Suprapubic skin (tissue), 4 donors: ENCODE measurements around the gene EIF4G2. TPM values are rescaled to one million over a fixed set of nuclear protein-coding genes. Genes with fewer than 3 reads are reported as not detected.
"Not testable (repeated sequence)": the region's sequence is repeated elsewhere in the genome, so short reads cannot be mapped to it uniquely, and the experiment has no call there.

Experiments
- DNase-seq, 2 donors: peaks; one replicate each; pipeline ENCODE4 v3.0.0-alpha.2; 2019; ENCODE audit warnings: low spot score in 2 of 2
- H3K27ac ChIP-seq: fragments of 200-600 bp; sonication (generic); one replicate; pipeline ENCODE4 v1.5.1; 2019
- H3K27me3 ChIP-seq: fragments of 200-600 bp; sonication (generic); one replicate; pipeline ENCODE4 v1.5.1; 2019
- H3K36me3 ChIP-seq: fragments of 200-600 bp; sonication (generic); one replicate; pipeline ENCODE4 v1.5.1; 2019
- H3K4me1 ChIP-seq: fragments of 200-600 bp; sonication (generic); one replicate; pipeline ENCODE4 v1.5.1; 2019
- H3K4me3 ChIP-seq: fragments of 200-600 bp; sonication (generic); one replicate; pipeline ENCODE4 v1.5.1; 2019; ENCODE audit warnings: mild to moderate bottlenecking
- H3K9me3 ChIP-seq: fragments of 200-600 bp; sonication (generic); one replicate; pipeline ENCODE4 v1.5.1; 2019
- EP300 ChIP-seq: sonication (generic); formaldehyde crosslinking; IDR thresholded peaks from one replicate; pipeline ENCODE4 v1.6.1; 2017; ENCODE audit warnings: antibody characterized with exemption
- POLR2A ChIP-seq, 2 donors: fragments of 450-650 bp; IDR thresholded peaks; one replicate each; pipeline ENCODE4 v1.6.1; 2017; ENCODE audit warnings: antibody characterized with exemption in 2 of 2, mild to moderate bottlenecking in 2 of 2, moderate library complexity in 2 of 2
- POLR2AphosphoS5 ChIP-seq, 3 donors: sonication (generic); formaldehyde crosslinking; IDR thresholded peaks; one replicate each; pipeline ENCODE4 v1.6.1; 2017; ENCODE audit warnings: antibody characterized with exemption in 3 of 3
- WGBS: methylation state at CpG from one replicate; pipeline ENCODE4 v1.1.5; 2018; 5-methylcytosine and 5-hydroxymethylcytosine counted together
- total RNA-seq, 4 donors: library from RNA; depleted of rRNA; stranded (reverse); fragments of >200 nt; gene quantifications; one replicate each; pipeline ENCODE4 v1.1.0, GENCODE V29; 2016
- TF ChIP-seq, protein P1 (sequence below), 2 donors: fragments of 200-600 bp in 1 of 2; fragments of 450-650 bp in 1 of 2; sonication (generic) in 1 of 2; IDR thresholded peaks; one replicate each; pipeline ENCODE4 v1.5.1; 2016 to 2019; ENCODE audit warnings: antibody characterized with exemption in 2 of 2, mild to moderate bottlenecking in 1 of 2, moderate library complexity in 1 of 2

Gene EIF4G2
- total RNA-seq, 4 donors from 2014 or later = 439 to 593 (median 477) TPM

DNA sequence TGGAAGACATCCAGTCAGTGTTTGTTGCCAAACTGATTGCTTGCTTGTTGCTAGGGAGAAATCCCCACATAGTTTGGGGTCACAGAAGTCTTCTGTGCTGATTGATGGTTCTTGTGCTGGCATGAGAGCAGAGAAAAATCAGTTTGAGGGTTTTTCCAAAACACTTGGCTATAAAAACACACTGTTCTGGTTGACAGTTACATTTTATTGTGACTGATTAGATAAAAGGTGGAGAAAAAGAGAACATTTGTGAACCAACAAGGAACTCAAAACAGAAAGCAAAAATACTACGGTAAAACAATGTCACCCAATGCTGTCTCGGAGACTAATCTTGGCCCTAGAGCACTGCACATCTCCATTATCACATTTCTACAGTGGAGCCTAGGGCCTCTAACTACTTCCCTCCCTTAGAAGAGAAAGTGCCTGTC, 14.4 kb upstream of the EIF4G2 start:
- no peak for DNase-seq
- TF ChIP-seq, protein P1, sequence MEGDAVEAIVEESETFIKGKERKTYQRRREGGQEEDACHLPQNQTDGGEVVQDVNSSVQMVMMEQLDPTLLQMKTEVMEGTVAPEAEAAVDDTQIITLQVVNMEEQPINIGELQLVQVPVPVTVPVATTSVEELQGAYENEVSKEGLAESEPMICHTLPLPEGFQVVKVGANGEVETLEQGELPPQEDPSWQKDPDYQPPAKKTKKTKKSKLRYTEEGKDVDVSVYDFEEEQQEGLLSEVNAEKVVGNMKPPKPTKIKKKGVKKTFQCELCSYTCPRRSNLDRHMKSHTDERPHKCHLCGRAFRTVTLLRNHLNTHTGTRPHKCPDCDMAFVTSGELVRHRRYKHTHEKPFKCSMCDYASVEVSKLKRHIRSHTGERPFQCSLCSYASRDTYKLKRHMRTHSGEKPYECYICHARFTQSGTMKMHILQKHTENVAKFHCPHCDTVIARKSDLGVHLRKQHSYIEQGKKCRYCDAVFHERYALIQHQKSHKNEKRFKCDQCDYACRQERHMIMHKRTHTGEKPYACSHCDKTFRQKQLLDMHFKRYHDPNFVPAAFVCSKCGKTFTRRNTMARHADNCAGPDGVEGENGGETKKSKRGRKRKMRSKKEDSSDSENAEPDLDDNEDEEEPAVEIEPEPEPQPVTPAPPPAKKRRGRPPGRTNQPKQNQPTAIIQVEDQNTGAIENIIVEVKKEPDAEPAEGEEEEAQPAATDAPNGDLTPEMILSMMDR (IDR thresholded peaks at IDR 0.05) = no peak
- TF ChIP-seq POLR2AphosphoS5 (IDR thresholded peaks at IDR 0.05) (no peak), POLR2A (IDR thresholded peaks at IDR 0.05) (no peak), EP300 (no peak)
- H3K36me3 ChIP-seq = no peaks in the 10 kb centered on the region
- H3K27ac ChIP-seq = no peak overlapping the region
- no peaks in the 10 kb centered on the region for H3K4me1 ChIP-seq
- no peak overlapping the region for H3K4me3 ChIP-seq
- H3K27me3 ChIP-seq = no peaks in the 10 kb centered on the region
- WGBS = 47% methylated on average over 2 of the region's 2 CpGs
- H3K9me3 ChIP-seq = no peaks in the 10 kb centered on the region

GRCh38 chr11:10822491-10822890, 13.8 kb upstream of the EIF4G2 start:
- 98% methylated on average over 3 of the region's 3 CpGs for WGBS
- not testable (repeated sequence) for H3K27me3 ChIP-seq, H3K9me3 ChIP-seq, H3K27ac ChIP-seq, H3K4me3 ChIP-seq, DNase-seq, H3K36me3 ChIP-seq, H3K4me1 ChIP-seq

- TF ChIP-seq EP300 = no peak
- TF ChIP-seq, protein P1 (IDR thresholded peaks at IDR 0.05) = no peak
- no peak for TF ChIP-seq POLR2A (IDR thresholded peaks at IDR 0.05)
- TF ChIP-seq POLR2AphosphoS5 (IDR thresholded peaks at IDR 0.05) = no peak
- Histone ChIP-seq H3K27ac (no peak overlapping the region), H3K36me3 (no peaks in the 10 kb centered on the region), H3K27me3 (no peaks in the 10 kb centered on the region), H3K9me3 (no peaks in the 10 kb centered on the region), H3K4me1 (no peaks in the 10 kb centered on the region), H3K4me3 (no peak overlapping the region)
- WGBS = 97% methylated on average over 1 of the region's 1 CpG
- no peak for DNase-seq
Observed at GRCh38 chr11:10818594-10818993, 9.9 kb upstream of the EIF4G2 start.

GRCh38 chr11:10813945-10814344, 5.2 kb upstream of the EIF4G2 start:
- Histone ChIP-seq H3K4me3 (no peak overlapping the region), H3K27ac (no peak overlapping the region), H3K27me3 (no peaks in the 10 kb centered on the region), H3K36me3 (no peaks in the 10 kb centered on the region), H3K4me1 (peaks cover 12% of the 10 kb centered on the region), H3K9me3 (no peaks in the 10 kb centered on the region)
- no peak for DNase-seq
- TF ChIP-seq EP300 (no peak), POLR2A (IDR thresholded peaks at IDR 0.05) (no peak), POLR2AphosphoS5 (IDR thresholded peaks at IDR 0.05) (no peak)
- TF ChIP-seq, protein P1 (IDR thresholded peaks at IDR 0.05) = no peak

- 2% methylated on average over 29 of the region's 29 CpGs for WGBS
Observed at GRCh38 chr11:10809373-10810160, 841 bp upstream of the EIF4G2 start.

More at GRCh38 chr11:10809373-10810160, 841 bp upstream of the EIF4G2 start:
- TF ChIP-seq, protein P1 (IDR thresholded peaks at IDR 0.05) = no peak
- TF ChIP-seq POLR2A (IDR thresholded peaks at IDR 0.05) (no peak), POLR2AphosphoS5 (IDR thresholded peaks at IDR 0.05) (no peak), EP300 (no peak)
- Histone ChIP-seq H3K27ac (peak overlapping the region; percentile 100), H3K4me1 (peaks cover 39% of the 10 kb centered on the region), H3K4me3 (peak overlapping the region; percentile 100), H3K36me3 (peaks cover 18% of the 10 kb centered on the region), H3K9me3 (no peaks in the 10 kb centered on the region), H3K27me3 (no peaks in the 10 kb centered on the region)
- DNase-seq = no peak
